Gastroesophageal sphincter (tissue), 3 donors: Measurements from ENCODE around the gene FGF3.

Experiments
- EP300 ChIP-seq: sonication (generic); formaldehyde crosslinking; IDR thresholded peaks from one replicate; pipeline ENCODE4 v1.6.1; 2017; ENCODE audit warnings: antibody characterized with exemption, mild to moderate bottlenecking
- POLR2A ChIP-seq, 2 donors: fragments of 450-650 bp; IDR thresholded peaks; one replicate each; pipeline ENCODE4 v1.6.1; 2017; ENCODE audit warnings: antibody characterized with exemption in 2 of 2, mild to moderate bottlenecking in 2 of 2, moderate library complexity in 1 of 2
- POLR2AphosphoS5 ChIP-seq: sonication (generic); formaldehyde crosslinking; IDR thresholded peaks from one replicate; pipeline ENCODE4 v1.6.1; 2017; ENCODE audit warnings: antibody characterized with exemption
- TF ChIP-seq, protein P1 (sequence below), 4 experiments: fragments of 200-600 bp in 2 of 4; fragments of 450-650 bp in 2 of 4; sonication (generic) in 1 of 4; IDR thresholded peaks; one replicate each; pipeline ENCODE4 v1.5.1; 2017 to 2019; ENCODE audit warnings: antibody characterized with exemption in 4 of 4, mild to moderate bottlenecking in 2 of 4, moderate library complexity in 2 of 4

DNA sequence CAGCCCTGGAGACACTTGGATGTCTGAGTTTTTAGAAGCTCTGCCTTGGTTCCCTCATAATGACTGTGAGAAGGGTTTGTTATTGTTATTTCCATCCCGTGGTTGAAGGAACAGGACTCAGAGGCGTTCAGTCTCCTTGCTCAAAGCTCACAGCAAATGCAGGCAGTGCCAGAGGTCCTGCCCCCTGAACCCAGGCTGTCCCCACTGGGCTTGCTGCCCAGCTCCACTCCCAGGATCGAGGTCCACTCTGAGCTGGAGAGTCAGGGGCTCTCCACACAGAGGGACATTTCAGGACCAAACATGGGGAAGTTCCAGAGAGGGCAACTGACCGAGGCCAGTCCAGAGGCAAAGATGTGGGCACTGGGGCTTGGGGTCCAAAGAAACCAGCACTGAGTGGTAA, 58.9 kb downstream of the FGF3 start:
- TF ChIP-seq, protein P1, sequence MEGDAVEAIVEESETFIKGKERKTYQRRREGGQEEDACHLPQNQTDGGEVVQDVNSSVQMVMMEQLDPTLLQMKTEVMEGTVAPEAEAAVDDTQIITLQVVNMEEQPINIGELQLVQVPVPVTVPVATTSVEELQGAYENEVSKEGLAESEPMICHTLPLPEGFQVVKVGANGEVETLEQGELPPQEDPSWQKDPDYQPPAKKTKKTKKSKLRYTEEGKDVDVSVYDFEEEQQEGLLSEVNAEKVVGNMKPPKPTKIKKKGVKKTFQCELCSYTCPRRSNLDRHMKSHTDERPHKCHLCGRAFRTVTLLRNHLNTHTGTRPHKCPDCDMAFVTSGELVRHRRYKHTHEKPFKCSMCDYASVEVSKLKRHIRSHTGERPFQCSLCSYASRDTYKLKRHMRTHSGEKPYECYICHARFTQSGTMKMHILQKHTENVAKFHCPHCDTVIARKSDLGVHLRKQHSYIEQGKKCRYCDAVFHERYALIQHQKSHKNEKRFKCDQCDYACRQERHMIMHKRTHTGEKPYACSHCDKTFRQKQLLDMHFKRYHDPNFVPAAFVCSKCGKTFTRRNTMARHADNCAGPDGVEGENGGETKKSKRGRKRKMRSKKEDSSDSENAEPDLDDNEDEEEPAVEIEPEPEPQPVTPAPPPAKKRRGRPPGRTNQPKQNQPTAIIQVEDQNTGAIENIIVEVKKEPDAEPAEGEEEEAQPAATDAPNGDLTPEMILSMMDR (IDR thresholded peaks at IDR 0.05) = no peak
- TF ChIP-seq POLR2A (IDR thresholded peaks at IDR 0.05) = no peak
- no peak for TF ChIP-seq POLR2AphosphoS5
- TF ChIP-seq EP300 = no peak
